Ammon's horn (tissue), 1 donor: ENCODE measurements around the gene TMEM242.

Experiments used
- DNase-seq: peaks from one replicate; pipeline ENCODE4 v3.0.0-alpha.2; 2016; ENCODE audit warnings: low spot score

Gene TMEM242

GRCh38 chr6:157288575-157288974 is 34.7 kb downstream of the TMEM242 start:
- DNase-seq = no peak

GRCh38 chr6:157287923-157288322 is 35.4 kb downstream of the TMEM242 start:
- DNase-seq = no peak

- DNase-seq = no peak
Observed at GRCh38 chr6:157287247-157287850, 36.0 kb downstream of the TMEM242 start.

GRCh38 chr6:157285422-157285779 is 37.9 kb downstream of the TMEM242 start:
- DNase-seq = no peak

GRCh38 chr6:157284738-157285421 is 38.4 kb downstream of the TMEM242 start:
- no peak for DNase-seq

- DNase-seq = no peak
Observed at GRCh38 chr6:157283900-157284737, 39.2 kb downstream of the TMEM242 start.

GRCh38 chr6:157283330-157283898 is 39.9 kb downstream of the TMEM242 start:
- DNase-seq = no peak

GRCh38 chr6:157282284-157282683 is 41.0 kb downstream of the TMEM242 start:
- no peak for DNase-seq

GRCh38 chr6:157281570-157281969 is 41.7 kb downstream of the TMEM242 start:
- DNase-seq = no peak

- no peak for DNase-seq
Observed at GRCh38 chr6:157280947-157281346, 42.4 kb downstream of the TMEM242 start.

- DNase-seq = no peak
Observed at GRCh38 chr6:157280157-157280556, 43.2 kb downstream of the TMEM242 start.

- DNase-seq = no peak
Observed at GRCh38 chr6:157278171-157278570, 45.1 kb downstream of the TMEM242 start.

GRCh38 chr6:157276731-157277130 is 46.6 kb downstream of the TMEM242 start:
- no peak for DNase-seq

- DNase-seq = no peak
Observed at GRCh38 chr6:157276134-157276532, 47.2 kb downstream of the TMEM242 start.

- DNase-seq = peak; percentile 75
Observed at GRCh38 chr6:157274471-157275226, 48.7 kb downstream of the TMEM242 start.

- peak; percentile 39 for DNase-seq
Observed at GRCh38 chr6:157273756-157274470, 49.4 kb downstream of the TMEM242 start.

- DNase-seq = no peak
Observed at GRCh38 chr6:157272866-157273755, 50.2 kb downstream of the TMEM242 start.

- DNase-seq = no peak
Observed at GRCh38 chr6:157272372-157272771, 50.9 kb downstream of the TMEM242 start.

- DNase-seq = no peak
Observed at GRCh38 chr6:157271911-157272310, 51.4 kb downstream of the TMEM242 start.

- DNase-seq = no peak
Observed at GRCh38 chr6:157271441-157271840, 51.9 kb downstream of the TMEM242 start.
